Neuronal stem cell (in vitro differentiated cells): Measurements from ENCODE around the gene FOXL2.

Experiments used
- DNase-seq: peaks from one replicate; pipeline ENCODE4 v3.0.0-alpha.2; 2013; ENCODE audit warnings: low spot score
- H2AFZ ChIP-seq: one replicate; pipeline ENCODE4 v1.6.1; 2013; ENCODE audit warnings: mild to moderate bottlenecking, low read length, inconsistent platforms
- H2AK5ac ChIP-seq: 2 replicates; pipeline ENCODE4 v1.6.1; 2013; ENCODE audit warnings: low read depth, mild to moderate bottlenecking, inconsistent platforms, low read length, moderate library complexity, mixed read lengths
- H2BK120ac ChIP-seq: 2 replicates; pipeline ENCODE4 v1.6.1; 2013; ENCODE audit warnings: low read depth, mild to moderate bottlenecking, inconsistent platforms, low read length, moderate library complexity, mixed read lengths
- H2BK12ac ChIP-seq: one replicate; pipeline ENCODE4 v1.6.1; 2013; ENCODE audit warnings: low read length, inconsistent platforms
- H2BK15ac ChIP-seq: 2 replicates; pipeline ENCODE4 v1.6.1; 2013; ENCODE audit warnings: mild to moderate bottlenecking, low read length, inconsistent platforms, mixed read lengths
- H2BK5ac ChIP-seq: one replicate; pipeline ENCODE4 v1.6.1; 2013; ENCODE audit warnings: inconsistent platforms, mild to moderate bottlenecking, low read length, moderate library complexity
- H3K14ac ChIP-seq: one replicate; pipeline ENCODE4 v1.6.1; 2013; ENCODE audit warnings: low read length, inconsistent platforms
- H3K18ac ChIP-seq: 2 replicates; pipeline ENCODE4 v1.6.1; 2013; ENCODE audit warnings: low read length, inconsistent platforms
- H3K23ac ChIP-seq: 2 replicates; pipeline ENCODE4 v1.6.1; 2013; ENCODE audit warnings: low read depth, mild to moderate bottlenecking, mixed read lengths, low read length, inconsistent platforms; ENCODE audit not compliant: poor library complexity
- H3K27ac ChIP-seq: replicated peaks from 3 replicates; pipeline ENCODE4 v1.5.1; 2013; ENCODE audit warnings: low read length, inconsistent platforms
- H3K27me3 ChIP-seq, 3 experiments: 2 replicates each; pipeline ENCODE4 v1.6.1; 2013; ENCODE audit warnings: low read length in 3 of 3, mild to moderate bottlenecking in 2 of 3, inconsistent platforms in 1 of 3, low read depth in 1 of 3, mixed read lengths in 1 of 3, moderate library complexity in 1 of 3; ENCODE audit not compliant: control insufficient read depth in 3 of 3, insufficient read depth in 3 of 3
- H3K36me3 ChIP-seq, 2 donors: replicated peaks in 1 of 2; 2 replicates each; pipeline ENCODE4 v1.6.1; 2013; ENCODE audit warnings: low read length in 2 of 2; ENCODE audit not compliant: control insufficient read depth in 2 of 2, insufficient read depth in 2 of 2
- H3K4ac ChIP-seq: 2 replicates; pipeline ENCODE4 v1.6.1; 2013; ENCODE audit warnings: inconsistent platforms, mild to moderate bottlenecking, low read length, moderate library complexity
- H3K4me1 ChIP-seq, 2 donors: 1 replicate in 1 of 2; 2 replicates in 1 of 2; pipeline ENCODE4 v1.6.1; 2013; ENCODE audit warnings: low read length in 2 of 2, low read depth in 1 of 2; ENCODE audit not compliant: control insufficient read depth in 2 of 2, insufficient read depth in 1 of 2
- H3K4me2 ChIP-seq: one replicate; pipeline ENCODE4 v1.6.1; 2013; ENCODE audit warnings: mild to moderate bottlenecking, low read length, inconsistent platforms; ENCODE audit not compliant: insufficient read depth, poor library complexity, severe bottlenecking
- H3K4me3 ChIP-seq, 2 donors: 2 replicates each; pipeline ENCODE4 v1.5.1; 2013; ENCODE audit warnings: low read length in 2 of 2, mild to moderate bottlenecking in 2 of 2, inconsistent platforms in 1 of 2, moderate library complexity in 1 of 2
- H3K79me1 ChIP-seq: one replicate; pipeline ENCODE4 v1.6.1; 2013; ENCODE audit warnings: low read depth, mild to moderate bottlenecking, inconsistent platforms, low read length, moderate library complexity
- H3K9ac ChIP-seq: one replicate; pipeline ENCODE4 v1.6.1; 2013; ENCODE audit warnings: mild to moderate bottlenecking, low read depth, low read length, inconsistent platforms; ENCODE audit not compliant: poor library complexity
- H3K9me3 ChIP-seq, 2 donors: replicated peaks in 1 of 2; 2 replicates each; pipeline versions ENCODE3 to v1.6.1; 2013; ENCODE audit warnings: low read length in 2 of 2, mild to moderate bottlenecking in 2 of 2, inconsistent platforms in 1 of 2, low read depth in 1 of 2, mixed read lengths in 1 of 2, moderate library complexity in 1 of 2; ENCODE audit not compliant: control insufficient read depth in 2 of 2, insufficient read depth in 1 of 2
- H4K8ac ChIP-seq: one replicate; pipeline ENCODE4 v1.6.1; 2013; ENCODE audit warnings: low read depth, mild to moderate bottlenecking, inconsistent platforms, low read length, moderate library complexity
- H4K91ac ChIP-seq: one replicate; pipeline ENCODE4 v1.6.1; 2013; ENCODE audit warnings: low read length, low read depth, mild to moderate bottlenecking, inconsistent platforms; ENCODE audit not compliant: poor library complexity
- WGBS, 2 donors: extraction: QIAGEN DNeasy Blood & Tissue Kit; methylation state at CpG; one replicate each; pipeline ENCODE4 v1.1.7; 2013; ENCODE audit warnings: missing lambda C conversion rate in 2 of 2, mixed read lengths in 1 of 2; ENCODE audit not compliant: insufficient read length in 2 of 2, insufficient replicate concordance in 1 of 2; ENCODE audit errors: extremely low coverage in 2 of 2; 5-methylcytosine and 5-hydroxymethylcytosine counted together

FOXL2 gene

GRCh38 chr3:138938056-138938876 is 8.7 kb downstream of the FOXL2 start:
- Histone ChIP-seq H3K18ac (peak overlapping the region; percentile 23), H2BK15ac (no peak overlapping the region), H2AK5ac (peak overlapping the region; percentile 3), H3K9me3 (peaks cover 2 to 9% of the 10 kb centered on the region in 2 donors), H4K8ac (no peak overlapping the region), H3K4me2 (peak overlapping the region; percentile 40), H3K4me1 (peaks cover 11 to 21% of the 10 kb centered on the region in 2 donors), H3K27ac (no peak overlapping the region), H4K91ac (no peak overlapping the region), H2BK5ac (no peak overlapping the region), H2BK120ac (no peak overlapping the region), H3K23ac (peak overlapping the region; percentile 5), H3K79me1 (no peaks in the 10 kb centered on the region), H3K9ac (no peak overlapping the region), H3K36me3 (no peaks in the 10 kb centered on the region), H3K4ac (no peak overlapping the region), H2BK12ac (no peak overlapping the region), H3K27me3 (peaks cover 42 to 98% (median 81%) of the 10 kb centered on the region in 3 experiments), H2AFZ (peak overlapping the region; percentile 88), H3K4me3 (peak overlapping the region in 1 of 2 donors; percentile 21), H3K14ac (no peak overlapping the region)
- DNase-seq: no peak
- no CpG with 5 or more reads among the region's 48 CpGs for WGBS, 2 donors

DNA sequence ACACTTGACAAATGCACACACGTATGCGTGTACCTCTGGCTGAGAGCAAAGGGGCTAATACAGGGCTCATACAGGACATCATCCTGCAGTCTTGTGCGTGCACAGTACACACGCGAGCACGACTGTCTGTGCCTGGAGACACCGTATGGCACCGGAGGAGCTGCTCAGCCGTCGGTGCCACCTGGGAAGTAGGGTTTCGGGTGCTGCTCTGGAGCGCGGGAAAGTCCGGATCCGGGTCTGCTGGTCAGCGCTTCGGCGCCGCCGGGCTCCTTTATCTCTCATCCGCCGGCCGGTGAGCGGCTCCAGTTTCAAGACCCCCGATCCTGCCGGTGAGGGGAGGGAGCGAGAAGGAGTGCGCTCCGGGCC is 9.3 kb downstream of the FOXL2 start:
- DNase-seq: no peak
- no peak overlapping the region for H2BK15ac ChIP-seq
- H3K4me1 ChIP-seq: peaks cover 11 to 21% of the 10 kb centered on the region in 2 donors
- H4K8ac ChIP-seq: no peak overlapping the region
- H2AK5ac ChIP-seq: no peak overlapping the region
- H2BK120ac ChIP-seq: no peak overlapping the region
- no peak overlapping the region for H3K18ac ChIP-seq
- no peak overlapping the region for H2BK12ac ChIP-seq
- H3K27me3 ChIP-seq: peaks cover 36 to 96% (median 75%) of the 10 kb centered on the region in 3 experiments
- no peaks in the 10 kb centered on the region for H3K36me3 ChIP-seq
- H3K27ac ChIP-seq: no peak overlapping the region
- H3K9ac ChIP-seq: no peak overlapping the region
- peaks cover 2 to 9% of the 10 kb centered on the region in 2 donors for H3K9me3 ChIP-seq
- H3K14ac ChIP-seq: no peak overlapping the region
- H3K4me3 ChIP-seq: no peak overlapping the region
- no CpG with 5 or more reads among the region's 29 CpGs for WGBS, 2 donors
- no peak overlapping the region for H3K4me2 ChIP-seq
- H3K23ac ChIP-seq: peak overlapping the region; percentile 5
- no peak overlapping the region for H4K91ac ChIP-seq
- peak overlapping the region; percentile 88 for H2AFZ ChIP-seq
- H3K79me1 ChIP-seq: no peaks in the 10 kb centered on the region
- no peak overlapping the region for H2BK5ac ChIP-seq
- no peak overlapping the region for H3K4ac ChIP-seq

GRCh38 chr3:138936741-138937689 is 9.9 kb downstream of the FOXL2 start:
- H2BK12ac ChIP-seq: no peak overlapping the region
- peaks cover 36 to 89% (median 68%) of the 10 kb centered on the region in 3 experiments for H3K27me3 ChIP-seq
- H3K9ac ChIP-seq: no peak overlapping the region
- no peak overlapping the region for H3K4me2 ChIP-seq
- H3K4ac ChIP-seq: no peak overlapping the region
- no peak overlapping the region for H4K8ac ChIP-seq
- H3K4me3 ChIP-seq: no peak overlapping the region
- peaks cover 2 to 9% of the 10 kb centered on the region in 2 donors for H3K9me3 ChIP-seq
- peaks cover 11 to 21% of the 10 kb centered on the region in 2 donors for H3K4me1 ChIP-seq
- no peak overlapping the region for H2BK120ac ChIP-seq
- H3K23ac ChIP-seq: peak overlapping the region; percentile 5
- no peak overlapping the region for H4K91ac ChIP-seq
- H3K14ac ChIP-seq: no peak overlapping the region
- H2BK15ac ChIP-seq: no peak overlapping the region
- peak overlapping the region; percentile 27 for H3K18ac ChIP-seq
- H2AFZ ChIP-seq: peak overlapping the region; percentile 98
- DNase-seq: no peak
- H3K27ac ChIP-seq: no peak overlapping the region
- peak overlapping the region; percentile 60 for H2AK5ac ChIP-seq
- H3K79me1 ChIP-seq: no peaks in the 10 kb centered on the region
- WGBS, 2 donors: no CpG with 5 or more reads among the region's 45 CpGs
- no peak overlapping the region for H2BK5ac ChIP-seq
- H3K36me3 ChIP-seq: no peaks in the 10 kb centered on the region
